AG10803 (cell line): ENCODE measurements around the gene ACTRT2.

Experiments used
- DNase-seq: peaks from one replicate; pipeline ENCODE4 v3.0.0; 2010; ENCODE audit warnings: low read depth
- H3K4me3 ChIP-seq: 2 replicates; pipeline ENCODE4 v1.5.1; 2011; ENCODE audit warnings: mild to moderate bottlenecking, low read length, control low read depth
- CTCF ChIP-seq: conservative IDR thresholded peaks from 2 replicates; pipeline ENCODE4 v1.5.1; 2011; ENCODE audit warnings: mild to moderate bottlenecking, low read length, control low read depth, inconsistent platforms

ACTRT2 gene

GRCh38 chr1:3053366-3053980, 32.2 kb downstream of the ACTRT2 start:
- no peak for DNase-seq
- TF ChIP-seq CTCF = no peak
- H3K4me3 ChIP-seq = no peak overlapping the region

DNA sequence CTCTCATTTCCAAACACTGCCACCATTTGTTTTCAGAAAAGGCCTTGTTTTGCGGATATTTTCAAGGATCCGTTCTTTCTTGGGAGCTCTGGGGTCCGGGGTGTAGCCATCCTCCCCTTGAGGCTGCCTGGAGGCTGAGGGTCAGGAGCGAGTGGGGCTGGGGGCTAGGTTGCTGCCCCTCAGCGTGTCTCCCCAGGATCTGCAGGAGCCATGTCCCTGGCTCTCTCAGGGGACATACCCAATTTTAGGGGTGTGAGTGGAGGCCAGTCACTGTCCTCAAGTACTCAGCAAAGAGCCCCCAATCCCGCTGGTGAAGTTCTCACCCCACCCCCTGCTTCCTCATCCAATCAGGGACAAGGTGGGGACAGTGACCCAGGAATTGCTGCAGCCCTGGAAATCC, 32.7 kb downstream of the ACTRT2 start:
- TF ChIP-seq CTCF = no peak
- no peak for DNase-seq
- H3K4me3 ChIP-seq = no peak overlapping the region

GRCh38 chr1:3054474-3054873, 33.2 kb downstream of the ACTRT2 start:
- no peak overlapping the region for H3K4me3 ChIP-seq
- no peak for DNase-seq
- TF ChIP-seq CTCF = no peak

GRCh38 chr1:3055051-3055450, 33.8 kb downstream of the ACTRT2 start:
- no peak for DNase-seq
- TF ChIP-seq CTCF = no peak
- no peak overlapping the region for H3K4me3 ChIP-seq

- no peak for DNase-seq
- no peak for TF ChIP-seq CTCF
- H3K4me3 ChIP-seq = no peak overlapping the region
Observed at GRCh38 chr1:3056641-3057040, 35.4 kb downstream of the ACTRT2 start.

DNA sequence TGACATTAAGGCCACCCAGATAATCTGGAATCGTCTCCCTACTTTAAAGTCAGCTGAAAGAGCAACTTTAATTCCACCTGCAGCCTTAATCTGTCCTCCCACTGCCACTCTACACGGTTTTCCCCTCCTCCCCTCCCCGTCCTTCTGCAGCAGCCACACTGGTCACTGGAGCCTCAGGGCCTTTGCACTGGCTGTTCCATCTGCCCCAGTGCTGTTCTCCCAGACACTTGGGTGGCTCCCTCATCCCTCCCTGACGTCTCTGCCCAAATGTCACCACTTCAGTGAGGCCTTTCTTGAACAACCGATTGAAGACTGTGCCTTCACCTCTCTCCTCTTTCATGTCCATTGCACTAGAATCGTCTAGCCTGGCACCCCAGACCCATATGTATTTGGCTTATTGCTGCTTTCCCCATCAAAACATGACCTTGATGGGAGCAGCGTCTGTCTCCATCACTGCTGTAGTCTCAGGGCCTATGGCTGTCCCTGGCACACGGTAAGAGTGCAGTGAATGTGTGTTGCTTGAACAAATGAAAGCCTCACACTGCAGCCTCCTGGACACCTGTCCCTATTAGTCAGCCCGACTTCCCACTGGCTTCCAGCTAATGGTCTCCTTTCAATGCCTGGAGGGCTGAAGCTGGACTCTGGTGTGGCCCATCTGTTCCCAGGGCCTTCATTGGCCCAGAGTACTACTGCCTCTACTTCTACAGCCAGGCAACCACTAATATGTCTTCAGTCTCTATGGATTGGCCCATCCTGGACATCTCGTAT, 37.2 kb downstream of the ACTRT2 start:
- TF ChIP-seq CTCF = no peak
- no peak for DNase-seq
- no peak overlapping the region for H3K4me3 ChIP-seq

GRCh38 chr1:3060127-3060526, 38.9 kb downstream of the ACTRT2 start:
- no peak for TF ChIP-seq CTCF
- DNase-seq = no peak
- H3K4me3 ChIP-seq = no peak overlapping the region
